HFFc6 (cell line): Measurements from ENCODE around the gene SLIT2. TPM values are rescaled to one million over a fixed set of nuclear protein-coding genes. Genes with fewer than 3 reads are reported as not detected.

ENCODE experiments used
- DNase-seq: peaks from one replicate; pipeline ENCODE4 v3.0.0-alpha.2; 2018
- H3K27ac Mint-ChIP-seq: 2 replicates; pipeline ENCODE4 v1.8.0; 2020; ENCODE audit warnings: mild to moderate bottlenecking, mixed read lengths
- H3K27me3 Mint-ChIP-seq: 2 replicates; pipeline ENCODE4 v1.8.0; 2021; ENCODE audit warnings: mild to moderate bottlenecking, moderate library complexity, mixed read lengths; ENCODE audit not compliant: insufficient read depth
- H3K36me3 Mint-ChIP-seq: 2 replicates; pipeline ENCODE4 v1.8.0; 2021; ENCODE audit warnings: low read depth, mixed read lengths
- H3K4me1 Mint-ChIP-seq: 2 replicates; pipeline ENCODE4 v1.8.0; 2020; ENCODE audit warnings: low read depth, mixed read lengths
- H3K4me3 Mint-ChIP-seq: 2 replicates; pipeline ENCODE4 v1.8.0; 2020; ENCODE audit warnings: mild to moderate bottlenecking, moderate library complexity, mixed read lengths
- H3K9me3 Mint-ChIP-seq: 2 replicates; pipeline ENCODE4 v1.8.0; 2020; ENCODE audit warnings: mild to moderate bottlenecking, mixed read lengths
- CTCF ChIP-seq: fragments of 200-600 bp; sonication (generic); IDR thresholded peaks from 2 replicates; pipeline ENCODE4 v1.5.0; 2021; ENCODE audit warnings: antibody characterized with exemption, mild to moderate bottlenecking
- total RNA-seq, 6 experiments: library from RNA; stranded (reverse); fragmentation: NEBNext Ultra II Directional; extraction: Animal tissue kit (Norgen Biotek cat#: 25700); gene quantifications; 2 replicates in 1 of 6; 3 replicates in 5 of 6; pipeline ENCODE4 v1.2.3, GENCODE V29; 2021

Gene SLIT2
- total RNA-seq, 6 experiments from 2014 or later, result 108 to 144 (median 131) TPM

GRCh38 chr4:20253283-20253734 lies 1.6 kb downstream of the SLIT2 start:
- peaks cover 4% of the 10 kb centered on the region for H3K27me3 Mint-ChIP-seq
- H3K4me1 Mint-ChIP-seq, result peaks cover 63% of the 10 kb centered on the region
- no peak for DNase-seq
- H3K27ac Mint-ChIP-seq, result peak overlapping the region; percentile 91
- no peaks in the 10 kb centered on the region; the same call in 1 of the 2 replicates for H3K9me3 Mint-ChIP-seq
- TF ChIP-seq CTCF, result no peak
- peak overlapping the region; percentile 99 for H3K4me3 Mint-ChIP-seq
- peaks cover 48% of the 10 kb centered on the region for H3K36me3 Mint-ChIP-seq

GRCh38 chr4:20253735-20254409 lies 2.2 kb downstream of the SLIT2 start:
- Mint-ChIP-seq H3K4me3 (peak overlapping the region; percentile 99), H3K9me3 (no peaks in the 10 kb centered on the region; the same call in 1 of the 2 replicates), H3K27ac (peak overlapping the region; percentile 91), H3K27me3 (peaks cover 4% of the 10 kb centered on the region), H3K4me1 (peaks cover 59% of the 10 kb centered on the region), H3K36me3 (peaks cover 48% of the 10 kb centered on the region)
- TF ChIP-seq CTCF, result no peak
- no peak for DNase-seq

GRCh38 chr4:20254511-20255250 lies 3.0 kb downstream of the SLIT2 start:
- Mint-ChIP-seq H3K27ac (peak overlapping the region; percentile 91), H3K9me3 (no peaks in the 10 kb centered on the region; the same call in 1 of the 2 replicates), H3K36me3 (peaks cover 52% of the 10 kb centered on the region), H3K4me1 (peaks cover 55% of the 10 kb centered on the region), H3K4me3 (peak overlapping the region; percentile 99), H3K27me3 (peaks cover 4% of the 10 kb centered on the region)
- TF ChIP-seq CTCF, result no peak
- DNase-seq, result peak; percentile 15

- Mint-ChIP-seq H3K9me3 (no peaks in the 10 kb centered on the region; the same call in 1 of the 2 replicates), H3K4me1 (peaks cover 52% of the 10 kb centered on the region), H3K36me3 (peaks cover 53% of the 10 kb centered on the region), H3K27me3 (peaks cover 4% of the 10 kb centered on the region), H3K4me3 (peak overlapping the region; percentile 99), H3K27ac (peak overlapping the region; percentile 91)
- no peak for TF ChIP-seq CTCF
- no peak for DNase-seq
These were observed 3.5 kb downstream of the SLIT2 start for GRCh38 chr4:20255251-20255586.

GRCh38 chr4:20255823-20256222 lies 4.1 kb downstream of the SLIT2 start:
- no peak for DNase-seq
- TF ChIP-seq CTCF, result no peak
- peak overlapping the region; percentile 91 for H3K27ac Mint-ChIP-seq
- peaks cover 4% of the 10 kb centered on the region for H3K27me3 Mint-ChIP-seq
- H3K4me1 Mint-ChIP-seq, result peaks cover 49% of the 10 kb centered on the region
- H3K36me3 Mint-ChIP-seq, result peaks cover 57% of the 10 kb centered on the region
- H3K9me3 Mint-ChIP-seq, result no peaks in the 10 kb centered on the region; the same call in 1 of the 2 replicates
- peak overlapping the region; percentile 99 for H3K4me3 Mint-ChIP-seq
